ENCODE data around the gene GID4. TPM values are rescaled to one million over a fixed set of nuclear protein-coding genes. Genes with fewer than 3 reads are reported as not detected.

Gene GID4
- total RNA-seq, 1 donor from 2014 or later: 5.1 TPM

DNA sequence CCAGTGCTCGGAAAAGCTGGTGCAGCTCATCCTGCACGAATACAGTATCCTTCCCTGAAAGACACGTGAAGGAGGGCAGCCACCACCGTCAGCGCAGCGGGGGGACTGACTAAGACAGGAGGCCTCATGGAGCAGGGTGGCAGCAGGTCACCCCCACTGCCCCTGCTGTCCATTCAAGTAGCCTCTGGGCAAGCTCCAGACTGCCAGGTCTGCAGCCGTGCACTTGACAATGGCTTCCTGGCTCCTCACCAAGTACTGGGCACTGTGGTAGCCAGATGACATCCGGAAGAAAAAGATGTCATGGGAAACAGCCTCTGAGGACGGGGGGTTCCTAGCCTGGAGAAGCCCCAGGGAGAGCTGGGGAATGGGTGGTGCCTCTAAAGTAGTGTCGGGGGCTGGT, 61.4 kb downstream of the GID4 start:
- no peak for DNase-seq (ENCODE audit: low read depth in 2 of 2)

DNA sequence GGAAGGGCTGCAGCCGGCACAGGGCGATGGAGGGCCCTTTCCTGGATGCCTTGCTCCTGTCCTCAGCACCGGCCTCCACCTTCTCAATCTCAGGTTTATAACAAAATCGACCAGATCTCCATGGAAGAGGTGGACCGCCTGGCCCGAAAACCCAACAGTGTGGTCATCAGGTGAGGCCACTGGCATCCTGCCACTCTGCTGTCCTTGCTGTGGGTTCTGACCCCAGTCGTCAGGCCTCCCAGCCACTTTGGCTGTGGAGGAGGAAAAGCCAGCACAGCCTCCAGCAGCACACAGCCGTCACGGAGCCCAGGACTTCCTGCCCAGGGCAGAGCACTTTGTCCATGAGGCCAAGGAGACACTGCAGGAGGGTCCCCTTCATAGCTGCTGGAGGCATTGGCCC, 62.6 kb downstream of the GID4 start:
- DNase-seq (ENCODE audit: low read depth in 2 of 2): no peak

GRCh38 chr17:18102640-18103039, 63.4 kb downstream of the GID4 start:
- no peak for DNase-seq (ENCODE audit: low read depth in 2 of 2)

GRCh38 chr17:18105027-18105426, 65.8 kb downstream of the GID4 start:
- DNase-seq (ENCODE audit: low read depth in 2 of 2): no peak

DNA sequence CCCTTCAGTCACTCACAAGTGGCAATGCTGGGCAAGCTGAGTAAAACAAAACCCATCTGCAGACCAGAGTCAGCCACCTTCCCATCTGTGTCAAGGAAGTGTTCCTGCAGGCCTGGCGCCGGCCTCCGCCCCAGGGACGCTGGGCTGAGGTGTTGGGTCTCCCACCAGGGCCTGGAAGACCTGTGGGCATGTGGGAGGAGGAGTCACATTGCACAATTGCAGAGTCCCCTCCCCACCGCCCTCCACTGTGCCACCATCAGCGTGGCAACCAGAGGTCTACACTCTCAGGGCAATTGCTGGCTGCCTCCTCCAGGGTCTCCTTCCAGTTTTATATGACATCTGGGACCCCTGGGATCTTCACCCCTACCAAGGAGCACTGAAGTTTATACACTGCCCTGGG, 66.4 kb downstream of the GID4 start:
- no peak for DNase-seq (ENCODE audit: low read depth in 2 of 2)

DNA sequence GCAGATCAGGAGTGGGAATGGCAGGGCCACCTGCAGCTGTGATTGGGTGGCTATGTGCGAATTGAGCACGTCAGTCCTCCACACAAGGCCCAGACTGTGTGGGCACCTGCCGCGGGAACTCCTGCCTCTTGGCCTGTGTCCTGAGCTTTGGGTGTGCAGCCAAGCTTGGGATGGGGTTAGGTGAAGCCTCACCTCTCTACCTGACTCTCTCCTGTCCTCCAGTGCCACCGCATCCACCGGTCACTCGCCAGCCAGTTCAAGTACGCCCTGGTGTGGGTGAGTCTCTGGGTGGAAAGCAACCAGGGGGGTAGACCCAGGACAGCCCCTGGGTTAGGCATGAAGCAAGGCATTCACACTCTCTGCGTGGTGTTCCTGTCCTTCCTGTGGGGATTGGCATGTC, 67.0 kb downstream of the GID4 start:
- DNase-seq (ENCODE audit: low read depth in 2 of 2): no peak

DNA sequence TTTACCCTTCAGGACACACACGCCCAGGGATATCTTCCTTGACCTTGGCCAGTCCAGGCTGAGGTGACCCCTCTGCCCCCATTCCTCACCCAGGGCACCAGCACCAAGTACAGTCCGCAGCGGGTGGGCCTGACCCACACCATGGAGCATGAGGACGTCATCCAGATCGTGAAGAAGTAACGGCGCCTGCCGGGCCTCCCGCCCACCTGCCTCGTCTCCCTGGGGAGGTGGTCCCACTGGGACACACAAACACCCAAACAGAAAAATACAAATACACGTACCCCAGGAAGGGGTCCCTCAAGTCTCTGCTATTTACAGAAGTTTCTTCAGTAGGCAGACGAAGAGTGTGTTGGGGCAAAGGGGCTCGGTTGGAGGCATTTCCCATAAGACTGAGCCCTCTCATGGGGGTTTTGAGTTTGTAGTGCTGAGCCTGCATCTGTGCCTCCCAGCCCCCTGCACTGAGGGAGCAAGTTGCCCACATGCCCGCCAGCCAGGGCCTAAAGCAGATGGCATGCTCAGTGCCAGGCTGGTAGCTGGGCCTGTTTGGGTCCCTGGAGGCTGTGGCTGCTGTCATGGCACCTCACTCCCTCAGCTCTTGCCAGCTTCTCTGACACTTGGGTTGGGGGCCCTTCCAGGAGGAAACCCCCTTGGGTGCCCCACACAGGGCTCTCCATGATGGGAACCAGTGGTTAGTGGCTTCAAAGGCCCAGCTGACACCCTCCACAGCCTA, 68.0 kb downstream of the GID4 start:
- DNase-seq (ENCODE audit: low read depth in 2 of 2): no peak

GRCh38 chr17:18107971-18108370, 68.8 kb downstream of the GID4 start:
- DNase-seq (ENCODE audit: low read depth in 2 of 2): no peak

- no peak for DNase-seq (ENCODE audit: low read depth in 2 of 2)
Measured at GRCh38 chr17:18108401-18109312, 69.4 kb downstream of the GID4 start, which contains the start of gene MYO15A. Gene MYO15A (plus strand): TSS chr17:18108756. CDS start chr17:18118801, 10,045 bp downstream.

DNA sequence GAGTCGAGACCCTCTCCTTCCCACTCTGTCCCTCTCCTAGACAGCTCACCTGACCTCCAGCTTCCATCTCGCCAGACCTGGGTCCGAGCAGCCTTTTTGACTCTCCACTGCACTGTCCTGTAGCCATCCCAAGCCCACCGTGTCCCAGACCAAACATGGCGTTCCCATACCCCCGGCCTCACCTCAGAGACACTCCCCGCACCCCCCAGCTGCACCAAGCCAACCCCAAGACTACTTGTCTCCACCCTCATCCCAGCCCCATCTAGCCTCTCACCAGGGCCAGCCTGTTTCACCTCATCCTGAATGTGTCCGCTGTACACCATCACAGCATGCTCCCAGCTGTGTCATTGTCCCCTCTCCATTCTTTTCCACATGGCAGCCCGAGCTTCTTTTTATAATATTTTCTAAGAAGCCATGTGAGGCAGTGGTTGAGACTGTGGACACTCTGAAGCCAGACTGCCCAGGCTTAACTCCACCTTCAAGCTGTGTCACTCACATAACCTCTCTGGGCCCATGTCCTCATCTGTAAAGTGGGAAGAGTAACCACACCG, 70.8 kb downstream of the GID4 start:
- DNase-seq (ENCODE audit: low read depth in 2 of 2): no peak

DNA sequence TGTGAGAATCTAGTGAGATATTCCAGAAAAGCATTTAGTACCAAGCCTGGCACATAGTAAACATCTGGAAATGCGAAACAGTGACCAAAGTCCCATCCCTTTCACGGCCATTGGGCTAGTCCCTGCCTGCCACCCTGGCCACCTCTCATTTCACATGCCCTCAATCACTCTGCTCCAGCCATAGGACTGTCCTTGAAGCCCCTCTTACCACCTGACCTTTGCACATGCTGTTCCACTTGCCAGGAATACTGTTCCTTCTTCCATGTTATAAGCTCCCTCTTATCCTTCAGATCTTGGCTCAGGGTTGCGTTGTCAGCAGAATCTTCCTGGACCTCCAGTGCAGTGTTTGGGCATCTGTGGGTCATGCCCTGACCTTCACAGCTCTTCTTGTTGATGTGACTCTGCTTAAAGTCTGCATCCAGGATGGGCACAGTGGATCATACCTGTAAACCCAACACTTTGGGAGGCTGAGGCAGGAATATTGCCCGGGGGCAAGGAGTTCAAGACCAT, 71.5 kb downstream of the GID4 start:
- DNase-seq (ENCODE audit: low read depth in 2 of 2): no peak

DNA sequence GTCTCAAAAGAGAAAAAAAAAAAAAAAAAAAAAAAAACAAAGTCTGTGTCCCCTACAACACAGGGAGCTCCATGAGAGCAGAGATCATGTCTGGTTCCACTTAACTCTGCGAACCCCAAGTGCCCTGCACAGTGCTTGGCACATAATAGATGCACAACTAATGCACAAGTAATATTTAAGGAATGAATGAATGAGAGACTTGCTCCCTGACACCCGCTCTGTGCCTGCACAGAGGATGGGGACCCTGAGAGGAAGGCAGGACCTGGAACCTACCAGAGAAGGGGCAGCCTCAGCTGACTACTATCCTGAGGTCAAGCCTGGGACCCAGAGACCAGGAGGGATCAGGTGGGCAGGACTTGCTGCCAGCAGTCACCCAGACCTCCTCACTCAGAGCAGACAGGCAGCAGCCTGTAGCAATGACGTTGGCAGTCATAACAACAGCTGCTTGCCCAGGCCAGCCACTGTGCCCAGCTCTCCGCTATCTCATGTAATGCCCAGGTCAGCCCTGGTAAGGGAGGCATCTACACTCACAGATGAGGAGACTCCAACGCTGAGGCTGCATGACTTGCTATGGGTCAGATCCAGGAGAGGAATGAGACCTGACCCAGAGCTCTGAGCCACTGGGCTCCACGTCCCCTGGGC, 72.2 kb downstream of the GID4 start:
- no peak for DNase-seq (ENCODE audit: low read depth in 2 of 2)

DNA sequence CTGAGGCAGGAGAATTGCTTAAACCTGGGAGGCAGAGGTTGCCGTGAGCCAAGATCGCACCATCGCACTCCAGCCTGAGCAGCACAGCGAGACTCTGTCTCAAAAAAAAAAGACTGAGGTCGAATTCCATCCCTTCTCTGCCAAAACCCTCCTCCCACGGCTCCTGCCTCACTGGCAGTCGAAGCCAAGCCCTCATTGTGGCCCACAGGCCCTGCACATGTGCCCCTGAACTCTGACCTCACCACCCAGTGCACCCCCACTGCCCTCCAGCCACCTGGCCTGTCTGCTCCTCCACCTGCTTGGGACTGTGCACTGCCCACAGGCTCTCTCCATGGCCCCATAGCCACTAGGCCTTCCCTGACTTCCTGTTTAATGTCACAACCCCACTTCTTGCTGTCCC, 76.3 kb downstream of the GID4 start:
- no peak for DNase-seq (ENCODE audit: low read depth in 2 of 2)

DNA sequence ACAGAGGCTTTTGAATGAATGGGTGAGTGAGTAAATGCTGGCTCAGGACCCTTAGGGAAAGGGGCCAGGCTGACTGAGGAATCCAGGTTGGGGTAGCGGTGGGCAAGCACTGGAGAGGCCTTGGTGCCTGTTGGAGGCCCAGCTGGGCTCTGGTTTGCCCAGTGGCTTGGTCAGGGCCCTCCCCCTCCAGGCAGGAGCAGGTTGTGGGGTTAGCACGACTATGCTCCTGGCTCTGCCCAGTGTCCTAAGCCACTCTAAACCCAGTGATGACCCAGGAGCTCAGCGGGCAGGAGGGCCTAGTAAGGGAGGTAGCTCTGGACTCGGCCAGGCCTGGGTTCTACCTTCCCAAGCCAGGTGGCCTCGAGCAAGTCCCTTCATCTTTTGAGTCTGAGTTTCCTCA, 76.9 kb downstream of the GID4 start:
- DNase-seq (ENCODE audit: low read depth in 2 of 2): no peak

DNA sequence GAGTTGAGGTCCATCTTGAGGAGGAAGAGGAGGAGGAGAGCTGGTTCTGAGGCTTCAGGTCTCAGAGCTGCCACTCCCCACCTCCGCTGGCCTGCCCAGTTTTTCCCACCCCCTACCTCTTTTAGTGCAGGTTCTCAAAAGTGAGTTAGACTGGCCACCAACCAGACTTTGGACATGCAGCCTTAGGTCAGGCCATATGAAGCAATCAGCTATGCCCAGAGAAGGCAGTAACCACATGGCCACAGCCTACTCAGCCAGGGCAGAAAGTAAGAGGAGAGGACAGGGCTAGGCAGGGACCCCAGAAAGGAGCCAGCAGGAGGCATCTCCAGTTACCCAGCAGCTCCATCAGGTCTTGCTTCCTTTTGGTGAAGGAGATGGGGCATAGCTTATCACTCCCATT, 78.3 kb downstream of the GID4 start:
- DNase-seq (ENCODE audit: low read depth in 2 of 2): no peak

Other genes with a start within 250 kb of the GID4 start
- gene SREBF1, start 202.4 kb upstream of the GID4 start, total RNA-seq: 39.7 and 48.2 TPM in 2 replicates
- 11.2 and 18.0 TPM in 2 replicates for gene TOM1L2, start 67.0 kb upstream of the GID4 start, total RNA-seq
- 1.5 and 2.8 TPM in 2 replicates for gene DRC3, start 66.5 kb upstream of the GID4 start, total RNA-seq
- gene ATPAF2, start 240 bp upstream of the GID4 start, total RNA-seq: 18.4 and 20.4 TPM in 2 replicates
- 27.6 and 34.4 TPM in 2 replicates for gene DRG2, start 48.5 kb downstream of the GID4 start, total RNA-seq
- gene MYO15A, start 69.3 kb downstream of the GID4 start, total RNA-seq: 0.13 and 0.26 TPM in 2 replicates
- gene ALKBH5, start 144.4 kb downstream of the GID4 start, total RNA-seq: 57.9 and 71.8 TPM in 2 replicates
- gene LLGL1, start 186.2 kb downstream of the GID4 start, total RNA-seq: 17.2 and 23.9 TPM in 2 replicates
- gene FLII, start 219.3 kb downstream of the GID4 start, total RNA-seq: 280 and 292 TPM in 2 replicates
- gene MIEF2, start 221.3 kb downstream of the GID4 start, total RNA-seq: 8.1 and 13.9 TPM in 2 replicates

Data from dermis microvascular lymphatic vessel endothelial cell (primary cell).